ENCODE measurements around the gene LRTM1. TPM values are rescaled to one million over a fixed set of nuclear protein-coding genes. Genes with fewer than 3 reads are reported as not detected.

The LRTM1 gene
- total RNA-seq, result not detected in 2 replicates

GRCh38 chr3:54928046-54928770 lies at the start of gene LRTM1:
TSS of gene LRTM1 (minus strand) at chr3:54928059. CDS start at chr3:54927911, 148 bp downstream.

Data from subcutaneous preadipocyte (primary cell).